GM13977 (cell line): Measurements from ENCODE around the gene THEM5.

Source experiments
- DNase-seq: peaks from one replicate; pipeline ENCODE4 v3.0.0; 2012; ENCODE audit warnings: low spot score
- in situ Hi-C: fragments of 300-500 bp; cut with MboI; formaldehyde crosslinking; loops from one replicate; pipeline ENCODE4 v1.12.0; 2022; ENCODE audit warnings: low sequenced_read_pairs, low pct_unique_long_range_greater_than_20kb, mixed read lengths, inconsistent platforms; ENCODE audit not compliant: unreplicated experiment
- TF ChIP-seq, protein P1 (sequence below): IDR thresholded peaks from 2 replicates; pipeline ENCODE4 v1.5.1; 2012; ENCODE audit warnings: mild to moderate bottlenecking, control low read depth; ENCODE audit not compliant: insufficient read depth; ENCODE audit errors: extremely low read depth, missing control alignments

The THEM5 gene

DNA sequence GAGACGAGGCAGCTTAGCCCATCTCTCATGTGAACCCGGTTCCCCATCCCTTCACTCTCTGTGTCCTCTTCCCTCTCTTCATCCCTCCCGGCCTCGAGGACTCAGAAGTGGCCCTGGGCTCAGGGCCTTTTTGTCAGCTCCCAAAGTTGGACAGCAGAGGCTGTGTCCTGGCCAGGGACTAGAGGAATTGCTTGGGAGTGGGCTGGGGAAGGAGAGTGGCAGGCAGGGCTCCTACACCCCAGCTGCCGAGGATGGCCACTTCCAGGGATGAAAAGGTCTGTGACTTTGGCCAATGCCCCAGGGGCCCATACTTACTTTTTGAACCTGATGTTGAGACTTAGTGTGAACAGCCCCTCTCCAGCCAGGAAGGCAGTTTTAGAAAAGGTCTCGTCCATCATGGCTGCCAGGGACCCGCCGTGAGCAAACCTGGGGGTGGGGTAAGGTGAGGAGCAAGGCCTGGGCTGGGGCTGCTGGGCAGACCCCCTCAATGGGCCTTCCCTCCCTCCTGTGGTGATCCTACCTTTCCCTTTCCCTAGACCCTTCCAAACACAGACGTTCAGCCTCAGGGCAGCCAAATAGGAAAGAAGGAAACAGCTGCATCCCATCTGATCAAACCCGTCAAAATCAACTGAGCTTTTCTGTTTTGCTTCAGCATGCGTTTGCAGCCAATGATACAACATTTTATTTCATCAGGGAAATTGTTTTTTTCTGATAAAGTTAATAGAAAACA lies 5.5 kb downstream of the THEM5 start:
- DNase-seq: no peak
- TF ChIP-seq, protein P1, sequence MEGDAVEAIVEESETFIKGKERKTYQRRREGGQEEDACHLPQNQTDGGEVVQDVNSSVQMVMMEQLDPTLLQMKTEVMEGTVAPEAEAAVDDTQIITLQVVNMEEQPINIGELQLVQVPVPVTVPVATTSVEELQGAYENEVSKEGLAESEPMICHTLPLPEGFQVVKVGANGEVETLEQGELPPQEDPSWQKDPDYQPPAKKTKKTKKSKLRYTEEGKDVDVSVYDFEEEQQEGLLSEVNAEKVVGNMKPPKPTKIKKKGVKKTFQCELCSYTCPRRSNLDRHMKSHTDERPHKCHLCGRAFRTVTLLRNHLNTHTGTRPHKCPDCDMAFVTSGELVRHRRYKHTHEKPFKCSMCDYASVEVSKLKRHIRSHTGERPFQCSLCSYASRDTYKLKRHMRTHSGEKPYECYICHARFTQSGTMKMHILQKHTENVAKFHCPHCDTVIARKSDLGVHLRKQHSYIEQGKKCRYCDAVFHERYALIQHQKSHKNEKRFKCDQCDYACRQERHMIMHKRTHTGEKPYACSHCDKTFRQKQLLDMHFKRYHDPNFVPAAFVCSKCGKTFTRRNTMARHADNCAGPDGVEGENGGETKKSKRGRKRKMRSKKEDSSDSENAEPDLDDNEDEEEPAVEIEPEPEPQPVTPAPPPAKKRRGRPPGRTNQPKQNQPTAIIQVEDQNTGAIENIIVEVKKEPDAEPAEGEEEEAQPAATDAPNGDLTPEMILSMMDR: no peak
- in situ Hi-C loops: no loop called here

DNA sequence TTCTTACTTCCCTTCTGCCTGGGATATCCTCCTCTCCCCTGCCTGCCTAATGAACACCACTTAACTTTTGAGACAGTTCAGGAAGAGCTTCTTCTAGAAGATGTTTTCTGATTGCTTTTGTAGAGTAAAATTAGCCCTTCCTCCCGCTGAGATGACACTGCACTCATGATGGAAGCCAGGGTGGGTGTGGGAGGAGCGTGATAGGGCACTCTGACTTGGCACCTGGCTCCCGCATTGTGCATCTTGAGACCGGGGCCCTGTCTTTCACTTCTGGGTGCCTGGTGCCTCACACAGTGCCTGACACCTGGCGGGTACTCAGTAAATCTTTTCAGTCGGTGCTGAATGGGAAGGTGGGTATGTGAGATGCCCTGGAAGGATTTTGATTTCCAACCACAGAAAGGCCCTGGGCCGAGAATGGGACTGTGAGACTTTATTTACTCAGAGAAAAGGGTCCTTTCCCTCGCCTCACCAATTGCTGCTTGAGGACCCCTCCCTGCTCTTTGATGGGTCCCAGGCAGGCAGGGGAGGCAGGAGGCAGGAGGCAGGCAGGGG lies 6.8 kb downstream of the THEM5 start:
- in situ Hi-C loops: no loop called here
- TF ChIP-seq, protein P1: no peak

DNA sequence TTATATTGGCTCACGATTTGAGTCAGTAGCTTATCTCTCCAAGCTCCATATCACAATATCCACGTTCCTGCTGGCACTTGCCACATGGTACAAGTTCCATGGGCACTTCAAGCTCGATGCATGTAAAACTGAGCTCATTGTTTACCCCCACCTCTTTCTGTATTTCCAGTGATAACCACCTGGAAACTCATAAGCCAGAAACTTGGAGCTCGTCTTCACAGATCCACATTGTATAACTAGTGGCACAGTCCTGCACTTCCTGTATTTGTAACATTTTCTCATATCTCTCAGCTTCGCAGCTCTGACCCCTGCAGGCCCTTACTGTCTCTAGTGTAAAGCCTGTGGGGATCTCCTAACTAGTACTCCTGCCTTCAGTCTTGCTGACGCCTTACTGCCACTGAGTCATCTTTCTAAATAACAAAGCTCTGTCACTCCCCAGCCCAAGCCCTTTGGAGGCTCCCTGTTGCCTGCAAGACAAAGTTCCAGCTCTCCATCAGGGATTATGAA lies 7.4 kb downstream of the THEM5 start:
- in situ Hi-C loops: no loop called here
- DNase-seq: no peak
- TF ChIP-seq, protein P1: no peak

More for the DNA sequence above, 6.8 kb downstream of the THEM5 start:
- no peak for DNase-seq

DNA sequence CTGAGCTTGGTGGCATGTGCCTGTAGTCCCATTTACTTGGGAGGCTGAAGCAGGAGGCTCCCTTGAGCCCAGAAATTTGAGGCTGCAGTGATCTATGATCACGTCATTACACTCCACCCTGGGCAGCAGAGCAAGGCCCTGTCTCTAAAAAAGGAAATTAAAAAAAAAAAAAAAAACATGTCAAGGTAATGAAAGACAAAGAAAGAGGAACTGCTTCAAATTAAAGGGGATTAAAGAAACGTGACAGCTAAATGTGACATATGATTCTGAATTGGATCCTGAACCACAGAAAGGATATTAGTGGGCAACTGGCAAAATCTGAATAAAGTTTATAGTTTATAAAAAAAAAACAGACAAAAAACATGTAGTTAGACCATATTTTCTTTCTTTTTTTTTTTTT lies 10.1 kb downstream of the THEM5 start:
- in situ Hi-C loops: no loop called here
- DNase-seq: no peak

DNA sequence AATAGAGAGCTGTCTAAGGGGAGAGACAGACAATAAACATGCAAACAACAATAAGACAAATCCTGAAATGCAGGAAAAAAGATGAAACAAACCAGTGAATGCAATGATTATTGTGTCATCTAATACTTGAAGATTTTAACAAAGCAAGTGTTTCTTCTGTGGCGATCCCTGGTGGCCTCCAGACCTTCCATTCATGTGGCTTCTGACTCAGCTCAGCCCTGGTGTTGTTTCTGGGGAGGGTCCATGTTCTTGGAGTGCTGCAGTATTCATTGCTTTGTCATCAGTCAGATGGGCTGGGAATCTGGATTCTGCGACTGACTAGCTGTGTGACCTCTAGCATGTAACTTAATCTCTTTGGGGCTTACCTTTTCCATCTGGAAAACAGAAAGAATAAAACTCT lies 12.4 kb downstream of the THEM5 start:
- no peak for DNase-seq
- in situ Hi-C loops: no loop called here
- TF ChIP-seq, protein P1: no peak

More for the DNA sequence above, 10.1 kb downstream of the THEM5 start:
- TF ChIP-seq, protein P1: no peak

DNA sequence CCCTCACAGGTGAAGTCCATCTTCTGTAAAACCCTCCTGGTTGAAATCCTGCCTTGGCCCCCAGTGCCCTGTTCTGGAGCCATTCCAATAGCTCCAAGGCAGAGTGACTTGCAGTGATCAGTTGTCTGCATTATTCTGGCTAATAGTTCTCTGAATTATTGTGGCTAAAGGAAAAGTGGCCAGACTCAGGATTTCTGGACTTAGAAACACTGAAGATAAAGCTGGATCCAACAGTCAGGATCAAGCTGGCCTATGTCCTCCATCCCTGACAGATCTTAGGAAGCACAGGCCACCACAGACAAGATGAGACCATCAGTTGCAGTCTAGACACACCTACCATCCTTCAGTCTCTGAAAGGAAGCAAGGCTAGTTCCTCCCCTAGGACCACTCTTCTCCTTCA lies 13.1 kb downstream of the THEM5 start:
- no peak for DNase-seq
- in situ Hi-C loops: no loop called here
- TF ChIP-seq, protein P1: no peak
